Ovary (tissue), 3 donors: ENCODE data around the gene CRYBG1.

Experiments
- CTCF ChIP-seq, 3 donors: fragments of 450-650 bp in 2 of 3; fragments of 200-600 bp in 1 of 3; IDR thresholded peaks; one replicate each; pipeline versions ENCODE4 v1.5.1 to v1.8.0; 2016 to 2022; ENCODE audit warnings: antibody characterized with exemption in 3 of 3, mild to moderate bottlenecking in 1 of 3
- EP300 ChIP-seq: sonication (generic); formaldehyde crosslinking; IDR thresholded peaks from one replicate; pipeline ENCODE4 v1.6.1; 2017; ENCODE audit warnings: antibody characterized with exemption
- POLR2A ChIP-seq: fragments of 450-650 bp; IDR thresholded peaks from one replicate; pipeline ENCODE4 v1.6.1; 2017; ENCODE audit warnings: antibody characterized with exemption, mild to moderate bottlenecking, moderate library complexity
- donor health status: DM: no; HTN: no; CAD: no.

GRCh38 chr6:106609699-106610098 is 249.2 kb downstream of the CRYBG1 start:
- no peak for TF ChIP-seq EP300
- no peak for TF ChIP-seq CTCF (IDR thresholded peaks at IDR 0.05)
- no peak for TF ChIP-seq POLR2A
